OCI-LY1 (cell line): ENCODE results near the gene CMIP.

ENCODE experiments used
- H2AFZ ChIP-seq: fragments of 200-600 bp; sonication (generic), shearing (Covaris generic); 2 replicates; pipeline ENCODE4 v1.6.0; 2014; ENCODE audit warnings: antibody characterized with exemption, mild to moderate bottlenecking, low read length
- H3F3A ChIP-seq: fragments of 200-600 bp; sonication (generic), shearing (Covaris generic); 2 replicates; pipeline ENCODE4 v1.6.0; 2014; ENCODE audit warnings: mild to moderate bottlenecking, antibody characterized with exemption, low read length, moderate library complexity; ENCODE audit not compliant: insufficient read depth
- H3K27ac ChIP-seq: fragments of 200-600 bp; sonication (generic); 2 replicates; pipeline ENCODE4 v1.5.1; 2014; ENCODE audit warnings: low read length, mixed run types, mild to moderate bottlenecking, low read depth; ENCODE audit not compliant: poor library complexity, severe bottlenecking
- H3K27me3 ChIP-seq: fragments of 200-600 bp; sonication (generic); 2 replicates; pipeline ENCODE4 v1.6.0; 2014; ENCODE audit warnings: antibody characterized with exemption, mild to moderate bottlenecking, low read length, moderate library complexity; ENCODE audit not compliant: insufficient read depth
- H3K36me3 ChIP-seq: fragments of 200-600 bp; sonication (generic); 2 replicates; pipeline ENCODE4 v1.6.1; 2014; ENCODE audit warnings: mild to moderate bottlenecking, antibody characterized with exemption, low read length, moderate library complexity, mixed read lengths; ENCODE audit not compliant: insufficient read depth
- H3K4me1 ChIP-seq: fragments of 200-600 bp; sonication (generic); 2 replicates; pipeline ENCODE4 v1.5.1; 2014; ENCODE audit warnings: mild to moderate bottlenecking, low read length, moderate library complexity; ENCODE audit not compliant: insufficient read depth, severe bottlenecking
- H3K4me2 ChIP-seq: fragments of 200-600 bp; sonication (generic), shearing (Covaris generic); 2 replicates; pipeline ENCODE4 v1.6.1; 2014; ENCODE audit warnings: low read length
- H3K4me3 ChIP-seq: fragments of 200-600 bp; sonication (generic); 2 replicates; pipeline ENCODE4 v1.5.1; 2014; ENCODE audit warnings: low read length, low read depth, mild to moderate bottlenecking, mixed read lengths; ENCODE audit not compliant: poor library complexity, severe bottlenecking
- H3K79me2 ChIP-seq: fragments of 200-600 bp; shearing (Covaris generic); 2 replicates; pipeline ENCODE4 v1.6.1; 2016; ENCODE audit warnings: mixed run types, low read length, mixed read lengths; ENCODE audit not compliant: insufficient read depth
- H3K9ac ChIP-seq: fragments of 200-600 bp; sonication (generic), shearing (Covaris generic); 2 replicates; pipeline ENCODE4 v1.6.1; 2014; ENCODE audit warnings: mild to moderate bottlenecking, low read length, mixed read lengths
- H3K9me2 ChIP-seq: fragments of 200-600 bp; sonication (generic), shearing (Covaris generic); 2 replicates; pipeline ENCODE4 v1.6.1; 2014; ENCODE audit warnings: low read depth, mild to moderate bottlenecking, low read length, mixed read lengths
- H3K9me3 ChIP-seq: fragments of 200-600 bp; shearing (Covaris generic); 2 replicates; pipeline ENCODE4 v1.6.1; 2014; ENCODE audit warnings: low read length, mixed read lengths
- H4K20me1 ChIP-seq: fragments of 200-600 bp; sonication (generic), shearing (Covaris generic); 2 replicates; pipeline ENCODE4 v1.6.0; 2016; ENCODE audit warnings: mild to moderate bottlenecking, low read length; ENCODE audit not compliant: insufficient read depth
- CTCF ChIP-seq: fragments of 200-600 bp; sonication (generic), shearing (Covaris generic); IDR thresholded peaks from 2 replicates; pipeline ENCODE4 v1.5.1; 2017; ENCODE audit warnings: mild to moderate bottlenecking, antibody characterized with exemption, low read length, moderate library complexity, mixed read lengths
- EZH2 ChIP-seq: fragments of 200-600 bp; sonication (generic), shearing (Covaris generic); IDR thresholded peaks from 2 replicates; pipeline ENCODE4 v1.8.0; 2017; ENCODE audit warnings: borderline replicate concordance, mixed run types, mild to moderate bottlenecking, antibody characterized with exemption, low read length, moderate library complexity, mixed read lengths

CMIP gene

GRCh38 chr16:81417210-81417609, 27.4 kb upstream of the CMIP start:
- Histone ChIP-seq H3K36me3 (no peaks in the 10 kb centered on the region; the same call in 1 of the 2 replicates), H3K9me3 (no peaks in the 10 kb centered on the region), H2AFZ (no peak overlapping the region), H4K20me1 (no peaks in the 10 kb centered on the region), H3K9ac (no peak overlapping the region), H3K4me2 (no peak overlapping the region), H3K79me2 (no peaks in the 10 kb centered on the region), H3F3A (no peaks in the 10 kb centered on the region), H3K27me3 (no peaks in the 10 kb centered on the region), H3K27ac (no peak overlapping the region), H3K4me1 (peaks cover 21% of the 10 kb centered on the region), H3K9me2 (no peaks in the 10 kb centered on the region), H3K4me3 (no peak overlapping the region)
- no peak for TF ChIP-seq CTCF
- no peak for TF ChIP-seq EZH2

- Histone ChIP-seq H3K79me2 (no peaks in the 10 kb centered on the region), H3K4me1 (peaks cover 18% of the 10 kb centered on the region), H3K4me2 (no peak overlapping the region), H3K27ac (no peak overlapping the region), H3K27me3 (no peaks in the 10 kb centered on the region), H3F3A (no peaks in the 10 kb centered on the region), H3K9me3 (no peaks in the 10 kb centered on the region), H4K20me1 (no peaks in the 10 kb centered on the region), H3K4me3 (no peak overlapping the region), H3K36me3 (no peaks in the 10 kb centered on the region; the same call in 1 of the 2 replicates), H3K9ac (no peak overlapping the region), H3K9me2 (no peaks in the 10 kb centered on the region), H2AFZ (no peak overlapping the region)
- TF ChIP-seq CTCF (no peak), EZH2 (no peak)
Observed at GRCh38 chr16:81419806-81420205, 24.8 kb upstream of the CMIP start.

- no peak overlapping the region for H2AFZ ChIP-seq
- no peak for TF ChIP-seq CTCF
- TF ChIP-seq EZH2, result no peak
- H3K4me2 ChIP-seq, result no peak overlapping the region
- H3K4me3 ChIP-seq, result no peak overlapping the region
- no peaks in the 10 kb centered on the region for H3K9me3 ChIP-seq
- H3F3A ChIP-seq, result no peaks in the 10 kb centered on the region
- H3K27ac ChIP-seq, result no peak overlapping the region
- no peaks in the 10 kb centered on the region for H3K9me2 ChIP-seq
- no peak overlapping the region for H3K9ac ChIP-seq
- no peaks in the 10 kb centered on the region; the same call in 1 of the 2 replicates for H3K36me3 ChIP-seq
- peaks cover 22% of the 10 kb centered on the region for H3K4me1 ChIP-seq
- H3K79me2 ChIP-seq, result no peaks in the 10 kb centered on the region
- no peaks in the 10 kb centered on the region for H3K27me3 ChIP-seq
- no peaks in the 10 kb centered on the region for H4K20me1 ChIP-seq
Observed at GRCh38 chr16:81421126-81421525, 23.5 kb upstream of the CMIP start.
